ENCODE data around the gene PIAS1. TPM values are rescaled to one million over a fixed set of nuclear protein-coding genes. Genes with fewer than 3 reads are reported as not detected.
A peak's percentile ranks its signal among the peaks of the same experiment; 100 is the strongest.

The PIAS1 gene
- polyA plus RNA-seq, 1 donor = 46.5 TPM

DNA sequence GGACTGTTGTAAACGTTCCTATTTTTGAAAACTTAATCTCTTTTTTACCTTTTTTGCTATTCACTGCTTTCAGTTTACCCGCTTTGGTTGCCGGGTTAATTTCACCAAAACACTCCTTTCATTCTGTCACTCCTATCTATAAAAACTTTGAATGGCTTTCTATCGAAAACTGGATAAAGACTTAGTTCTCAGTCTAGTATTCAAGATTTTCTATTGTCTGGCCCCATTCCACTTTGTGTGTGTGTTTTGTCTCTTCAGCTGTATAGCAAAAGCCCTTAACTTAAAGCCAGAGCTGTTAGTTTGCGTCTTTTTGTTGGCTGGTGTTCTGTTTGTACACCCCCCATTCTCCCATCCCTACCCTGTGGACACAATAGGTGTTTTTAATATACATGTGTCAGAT lies 7.5 kb downstream of the PIAS1 start:
- 77% methylated on average over 4 of the region's 5 CpGs for WGBS (ENCODE audit: insufficient coverage, low lambda C conversion rate)
- peaks cover 2% of the 10 kb centered on the region for H3K36me3 ChIP-seq (ENCODE audit: control insufficient read depth, insufficient read depth, low read length)
- no peak overlapping the region for H3K27ac ChIP-seq (ENCODE audit: low read length)
- H3K4me3 ChIP-seq (ENCODE audit: low read length) = no peak overlapping the region
- H3K4me1 ChIP-seq (ENCODE audit: control insufficient read depth, insufficient read depth, low read length) = no peaks in the 10 kb centered on the region
- no peak for DNase-seq
- H3K9me3 ChIP-seq (ENCODE audit: control insufficient read depth, low read depth, low read length) = no peaks in the 10 kb centered on the region
- no peaks in the 10 kb centered on the region for H3K27me3 ChIP-seq (ENCODE audit: control insufficient read depth, insufficient read depth, low read length)

DNA sequence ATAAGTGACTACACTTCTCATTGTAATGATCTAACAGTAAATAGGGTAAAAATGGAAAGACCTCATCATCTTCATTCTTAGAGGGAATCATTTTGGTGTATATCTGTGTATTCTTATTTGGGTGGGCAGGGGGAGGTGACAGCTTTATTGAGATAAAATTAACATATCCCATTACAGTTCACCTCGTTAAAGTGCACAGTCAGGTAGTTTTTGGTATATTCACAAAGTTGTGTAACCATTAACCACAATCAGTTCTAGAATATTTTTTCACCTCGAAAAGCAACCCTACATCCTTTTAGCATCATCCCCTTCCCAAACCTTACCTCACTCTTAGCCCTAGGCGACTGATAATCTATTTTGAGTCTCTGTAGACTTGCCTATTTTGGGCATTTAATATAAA lies 8.1 kb downstream of the PIAS1 start:
- Histone ChIP-seq H3K9me3 (ENCODE audit: control insufficient read depth, low read depth, low read length) (no peaks in the 10 kb centered on the region), H3K4me3 (ENCODE audit: low read length) (no peak overlapping the region), H3K36me3 (ENCODE audit: control insufficient read depth, insufficient read depth, low read length) (peaks cover 2% of the 10 kb centered on the region), H3K4me1 (ENCODE audit: control insufficient read depth, insufficient read depth, low read length) (no peaks in the 10 kb centered on the region), H3K27me3 (ENCODE audit: control insufficient read depth, insufficient read depth, low read length) (no peaks in the 10 kb centered on the region), H3K27ac (ENCODE audit: low read length) (no peak overlapping the region)
- no peak for DNase-seq
- 82% methylated on average over 2 of the region's 3 CpGs for WGBS (ENCODE audit: insufficient coverage, low lambda C conversion rate)

DNA sequence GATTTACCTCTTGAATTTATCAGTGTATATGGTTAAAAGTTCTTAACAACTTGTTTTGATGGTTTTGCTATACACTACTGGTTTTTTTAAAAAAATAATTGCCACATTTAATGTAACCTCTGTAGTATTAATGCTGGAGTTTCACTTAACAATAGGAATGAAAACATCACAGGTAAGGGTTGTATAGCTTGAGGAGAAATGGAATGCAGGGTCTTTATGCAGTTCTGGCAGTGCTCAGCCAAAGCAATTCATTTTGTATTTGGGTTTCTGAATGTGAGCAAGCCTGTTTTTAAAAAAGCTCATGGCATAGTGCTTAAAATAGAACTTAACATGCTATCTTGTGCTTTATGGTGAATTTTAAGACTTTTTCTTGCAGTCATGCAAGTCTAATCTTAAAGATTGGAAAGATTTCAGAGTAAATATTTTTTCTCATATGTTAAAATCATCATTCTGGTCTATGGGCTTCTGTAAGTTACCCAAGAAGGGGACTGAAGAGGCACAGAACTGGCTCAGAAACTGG lies 8.9 kb downstream of the PIAS1 start:
- Histone ChIP-seq H3K27me3 (ENCODE audit: control insufficient read depth, insufficient read depth, low read length) (no peaks in the 10 kb centered on the region), H3K27ac (ENCODE audit: low read length) (no peak overlapping the region), H3K4me1 (ENCODE audit: control insufficient read depth, insufficient read depth, low read length) (no peaks in the 10 kb centered on the region)

DNA sequence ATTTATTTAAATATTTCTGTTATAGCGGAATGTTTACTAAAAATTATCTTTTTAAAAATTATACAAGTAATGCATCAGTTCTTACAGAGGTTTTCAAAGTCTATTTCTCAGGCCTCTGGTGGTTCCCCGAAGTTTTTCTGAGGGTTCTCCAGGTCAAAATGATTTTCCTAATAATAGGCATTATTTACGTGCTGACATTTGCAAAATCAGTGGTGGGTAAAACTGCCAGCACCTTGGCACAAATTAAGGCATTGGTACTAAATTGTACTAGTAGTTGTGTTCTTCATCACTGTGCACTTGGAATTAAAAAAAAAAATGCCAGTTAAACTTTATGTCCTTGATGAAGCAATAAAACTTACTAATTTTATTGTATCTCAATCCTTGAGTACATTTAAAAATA lies 9.5 kb downstream of the PIAS1 start:
- DNase-seq = no peak
- no peaks in the 10 kb centered on the region for H3K27me3 ChIP-seq (ENCODE audit: control insufficient read depth, insufficient read depth, low read length)
- peaks cover 2% of the 10 kb centered on the region for H3K36me3 ChIP-seq (ENCODE audit: control insufficient read depth, insufficient read depth, low read length)
- no peaks in the 10 kb centered on the region for H3K9me3 ChIP-seq (ENCODE audit: control insufficient read depth, low read depth, low read length)
- no peak overlapping the region for H3K27ac ChIP-seq (ENCODE audit: low read length)
- WGBS (ENCODE audit: insufficient coverage, low lambda C conversion rate) = 90% methylated on average over 1 of the region's 3 CpGs
- H3K4me1 ChIP-seq (ENCODE audit: control insufficient read depth, insufficient read depth, low read length) = no peaks in the 10 kb centered on the region
- H3K4me3 ChIP-seq (ENCODE audit: low read length) = no peak overlapping the region

More for the DNA sequence above, 8.9 kb downstream of the PIAS1 start:
- DNase-seq = no peak
- Histone ChIP-seq H3K4me3 (ENCODE audit: low read length) (no peak overlapping the region), H3K9me3 (ENCODE audit: control insufficient read depth, low read depth, low read length) (no peaks in the 10 kb centered on the region), H3K36me3 (ENCODE audit: control insufficient read depth, insufficient read depth, low read length) (peaks cover 2% of the 10 kb centered on the region)

DNA sequence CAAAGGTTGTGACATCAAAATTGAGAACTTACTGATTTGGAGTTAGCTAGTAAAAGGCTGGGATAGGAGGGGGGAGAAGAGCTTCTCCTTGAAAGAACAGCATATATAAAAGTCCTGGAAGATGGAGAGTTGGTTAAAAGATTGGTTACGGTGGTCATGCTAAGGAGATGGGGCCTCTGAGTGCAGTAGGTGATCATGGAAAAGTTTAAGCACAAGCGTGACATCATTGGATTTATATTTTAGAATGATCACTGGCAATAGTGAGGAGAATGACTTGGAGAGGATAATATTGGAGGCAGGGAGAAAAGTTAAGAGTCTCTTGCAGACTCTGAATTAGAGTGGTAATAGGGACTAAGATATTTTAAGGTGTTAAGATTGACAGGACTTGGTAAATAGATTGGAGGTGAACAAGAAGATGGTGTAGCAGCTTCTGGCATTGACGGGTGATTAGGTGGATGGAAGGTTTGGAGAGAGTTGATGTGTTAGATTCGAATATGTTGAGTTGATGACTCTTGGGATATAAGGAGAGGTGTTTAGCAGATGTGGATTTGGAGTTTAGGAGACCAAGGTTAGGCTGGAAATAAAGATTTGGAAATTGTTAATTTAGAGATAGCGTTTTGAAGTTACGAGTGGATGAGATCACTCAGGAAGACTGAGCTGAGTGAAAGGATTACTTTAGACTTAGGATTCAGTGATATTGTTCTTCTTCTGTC lies 19.6 kb downstream of the PIAS1 start:
- no peak overlapping the region for H3K27ac ChIP-seq (ENCODE audit: low read length)
- no peaks in the 10 kb centered on the region for H3K9me3 ChIP-seq (ENCODE audit: control insufficient read depth, low read depth, low read length)
- no peak overlapping the region for H3K4me3 ChIP-seq (ENCODE audit: low read length)
- H3K36me3 ChIP-seq (ENCODE audit: control insufficient read depth, insufficient read depth, low read length) = no peaks in the 10 kb centered on the region
- peaks cover 9% of the 10 kb centered on the region for H3K4me1 ChIP-seq (ENCODE audit: control insufficient read depth, insufficient read depth, low read length)
- WGBS (ENCODE audit: insufficient coverage, low lambda C conversion rate) = 90% methylated on average over 5 of the region's 6 CpGs
- DNase-seq = no peak
- H3K27me3 ChIP-seq (ENCODE audit: control insufficient read depth, insufficient read depth, low read length) = no peaks in the 10 kb centered on the region

DNA sequence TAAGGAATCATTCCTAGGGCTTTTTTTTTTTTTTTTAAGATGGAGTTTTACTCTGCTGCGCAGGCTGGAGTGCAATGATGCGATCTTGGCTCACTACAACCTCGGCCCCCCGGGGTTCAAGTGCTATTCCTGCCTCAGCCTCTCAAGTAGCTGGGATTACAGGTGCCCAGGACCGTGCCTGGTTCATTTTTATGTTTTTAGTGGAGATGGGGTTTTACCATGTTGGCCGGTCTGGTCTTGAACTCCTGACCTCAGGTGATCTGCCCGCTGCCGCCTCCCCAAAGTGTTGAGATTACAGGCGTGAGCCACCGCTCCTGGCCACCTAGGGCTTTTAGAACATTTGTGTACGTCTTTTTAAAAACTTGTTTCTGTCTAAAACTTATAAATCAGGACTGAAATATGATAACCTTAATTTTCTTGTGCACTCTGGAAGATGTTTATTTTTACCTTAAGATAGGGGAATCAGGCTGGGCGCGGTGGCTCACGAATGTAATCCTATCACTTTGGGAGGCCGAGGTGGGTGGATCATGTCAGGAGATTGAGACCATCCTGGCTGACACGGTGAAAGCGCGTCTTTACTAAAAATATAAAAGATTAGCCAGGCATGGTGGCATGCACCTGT lies 21.8 kb downstream of the PIAS1 start:
- Histone ChIP-seq H3K27me3 (ENCODE audit: control insufficient read depth, insufficient read depth, low read length) (no peaks in the 10 kb centered on the region), H3K9me3 (ENCODE audit: control insufficient read depth, low read depth, low read length) (no peaks in the 10 kb centered on the region), H3K27ac (ENCODE audit: low read length) (no peak overlapping the region), H3K4me1 (ENCODE audit: control insufficient read depth, insufficient read depth, low read length) (peaks cover 13% of the 10 kb centered on the region), H3K36me3 (ENCODE audit: control insufficient read depth, insufficient read depth, low read length) (no peaks in the 10 kb centered on the region), H3K4me3 (ENCODE audit: low read length) (no peak overlapping the region)
- WGBS (ENCODE audit: insufficient coverage, low lambda C conversion rate) = no CpG with 5 or more reads among the region's 18 CpGs
- no peak for DNase-seq

DNA sequence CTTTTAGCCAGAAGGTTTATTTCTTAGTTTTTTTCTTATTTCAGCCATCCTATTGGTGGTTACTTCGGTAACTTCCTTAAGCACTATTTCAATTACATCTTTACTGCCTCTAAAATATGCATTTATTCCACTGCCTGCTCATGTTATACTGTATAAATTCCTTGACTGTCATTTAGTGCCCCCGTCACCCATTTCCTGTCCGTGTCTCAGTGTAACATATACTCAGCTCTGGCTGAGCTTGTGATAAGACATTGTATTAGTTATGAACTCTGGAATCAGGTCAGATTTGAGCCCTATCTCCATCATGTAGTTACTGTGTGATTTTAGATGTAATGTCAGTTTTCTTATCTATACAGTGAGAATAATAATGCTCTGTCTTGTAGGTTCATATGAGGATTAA lies 24.2 kb downstream of the PIAS1 start:
- Histone ChIP-seq H3K4me3 (ENCODE audit: low read length) (no peak overlapping the region), H3K27me3 (ENCODE audit: control insufficient read depth, insufficient read depth, low read length) (no peaks in the 10 kb centered on the region), H3K9me3 (ENCODE audit: control insufficient read depth, low read depth, low read length) (no peaks in the 10 kb centered on the region), H3K36me3 (ENCODE audit: control insufficient read depth, insufficient read depth, low read length) (no peaks in the 10 kb centered on the region), H3K27ac (ENCODE audit: low read length) (peak overlapping the region; percentile 48), H3K4me1 (ENCODE audit: control insufficient read depth, insufficient read depth, low read length) (peaks cover 13% of the 10 kb centered on the region)
- WGBS (ENCODE audit: insufficient coverage, low lambda C conversion rate) = 50% methylated on average over 1 of the region's 3 CpGs
- peak; percentile 53 to 79 for DNase-seq

DNA sequence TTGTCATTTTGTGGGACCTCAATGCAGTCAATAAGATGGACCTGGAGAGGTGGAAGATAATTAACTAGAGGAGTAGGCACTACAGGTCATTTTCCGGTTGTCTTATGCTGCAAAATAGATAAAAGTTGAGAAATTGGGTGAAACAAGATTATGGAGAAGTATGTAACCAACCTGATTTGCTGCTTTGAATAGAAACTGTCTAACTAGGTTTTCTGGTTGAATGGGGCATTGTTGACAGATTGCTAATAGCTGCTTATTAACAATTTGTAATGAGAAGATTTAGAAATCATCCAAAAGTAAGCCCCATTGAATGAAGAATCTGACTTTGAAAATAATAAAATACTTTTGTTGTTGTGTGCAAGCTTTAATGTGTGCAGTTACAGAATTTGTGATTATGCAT lies 26.2 kb downstream of the PIAS1 start:
- Histone ChIP-seq H3K36me3 (ENCODE audit: control insufficient read depth, insufficient read depth, low read length) (no peaks in the 10 kb centered on the region), H3K27ac (ENCODE audit: low read length) (no peak overlapping the region), H3K27me3 (ENCODE audit: control insufficient read depth, insufficient read depth, low read length) (no peaks in the 10 kb centered on the region), H3K9me3 (ENCODE audit: control insufficient read depth, low read depth, low read length) (no peaks in the 10 kb centered on the region), H3K4me1 (ENCODE audit: control insufficient read depth, insufficient read depth, low read length) (peaks cover 13% of the 10 kb centered on the region), H3K4me3 (ENCODE audit: low read length) (no peak overlapping the region)
- no CpG with 5 or more reads among the region's 1 CpG for WGBS (ENCODE audit: insufficient coverage, low lambda C conversion rate)
- peak in 1 of 2 donors; percentile 11 for DNase-seq

DNA sequence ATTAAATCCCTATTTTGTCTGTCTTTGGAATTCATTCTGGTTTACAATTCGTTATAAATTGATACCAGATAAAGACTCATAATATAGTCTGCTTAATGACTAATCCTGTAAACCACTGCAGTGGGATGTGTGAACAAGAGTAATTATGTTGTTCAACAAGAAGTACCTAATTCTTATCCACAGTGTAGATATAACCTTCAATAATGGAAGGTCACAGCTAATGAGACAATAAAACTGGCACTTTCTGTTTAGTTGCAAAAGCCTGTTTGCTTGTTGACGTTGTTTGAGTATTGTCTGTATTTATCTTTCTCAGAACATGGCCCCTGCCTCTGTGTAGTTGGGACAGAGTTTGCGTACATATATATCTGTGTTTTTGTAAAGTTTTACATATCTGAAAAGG lies 26.7 kb downstream of the PIAS1 start:
- H3K36me3 ChIP-seq (ENCODE audit: control insufficient read depth, insufficient read depth, low read length) = no peaks in the 10 kb centered on the region
- H3K27me3 ChIP-seq (ENCODE audit: control insufficient read depth, insufficient read depth, low read length) = no peaks in the 10 kb centered on the region
- no peak overlapping the region for H3K27ac ChIP-seq (ENCODE audit: low read length)
- peaks cover 13% of the 10 kb centered on the region for H3K4me1 ChIP-seq (ENCODE audit: control insufficient read depth, insufficient read depth, low read length)
- DNase-seq = peak in 1 of 2 donors; percentile 13
- H3K4me3 ChIP-seq (ENCODE audit: low read length) = no peak overlapping the region
- H3K9me3 ChIP-seq (ENCODE audit: control insufficient read depth, low read depth, low read length) = no peaks in the 10 kb centered on the region
- WGBS (ENCODE audit: insufficient coverage, low lambda C conversion rate) = no CpG with 5 or more reads among the region's 3 CpGs

DNA sequence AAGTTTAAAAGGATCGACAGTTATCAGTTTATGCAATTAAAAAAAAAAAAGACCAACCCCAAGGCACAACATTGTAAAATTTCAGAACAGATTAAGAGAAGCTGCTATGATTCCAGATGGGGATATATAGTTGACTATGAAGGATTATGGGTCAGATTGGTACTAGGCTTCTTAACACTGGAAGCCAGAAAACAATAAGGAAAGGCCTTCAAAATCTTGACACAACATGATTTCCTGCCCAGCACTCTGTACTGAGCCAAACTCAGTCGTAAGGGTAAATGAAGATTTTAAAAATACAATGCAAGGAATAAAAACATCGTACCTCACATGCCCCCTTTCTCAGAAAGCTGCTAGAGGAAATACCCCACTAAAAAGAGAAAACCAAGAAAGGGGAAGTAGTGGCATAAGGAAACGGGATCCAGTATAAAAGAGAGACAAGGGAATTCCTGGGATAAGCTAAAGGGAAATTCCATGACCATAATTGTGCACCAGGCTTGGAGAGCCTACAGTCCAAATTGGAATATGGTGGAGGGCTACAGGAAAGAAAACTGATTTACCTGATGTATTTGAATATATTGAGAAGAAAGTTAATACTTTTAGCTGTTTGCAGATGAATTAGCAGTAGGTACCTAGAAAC lies 27.9 kb downstream of the PIAS1 start:
- WGBS (ENCODE audit: insufficient coverage, low lambda C conversion rate) = 75% methylated on average over 1 of the region's 4 CpGs
- no peak for DNase-seq

More for the DNA sequence above, 27.9 kb downstream of the PIAS1 start:
- H3K27me3 ChIP-seq (ENCODE audit: control insufficient read depth, insufficient read depth, low read length) = no peaks in the 10 kb centered on the region
- H3K36me3 ChIP-seq (ENCODE audit: control insufficient read depth, insufficient read depth, low read length) = peaks cover 5% of the 10 kb centered on the region
- peaks cover 13% of the 10 kb centered on the region for H3K4me1 ChIP-seq (ENCODE audit: control insufficient read depth, insufficient read depth, low read length)
- H3K9me3 ChIP-seq (ENCODE audit: control insufficient read depth, low read depth, low read length) = no peaks in the 10 kb centered on the region
- no peak overlapping the region for H3K27ac ChIP-seq (ENCODE audit: low read length)
- no peak overlapping the region for H3K4me3 ChIP-seq (ENCODE audit: low read length)
